HepG2 (cell line): Measurements from ENCODE around the gene HYAL2. TPM values are rescaled to one million over a fixed set of nuclear protein-coding genes. Genes with fewer than 3 reads are reported as not detected.

ENCODE experiments used
- BRF2 ChIP-seq: sonication (generic); formaldehyde crosslinking; IDR thresholded peaks from 2 replicates; pipeline ENCODE4 v1.8.1; 2022; ENCODE audit warnings: mild to moderate bottlenecking, missing genetic modification reagents
- CCAR2 ChIP-seq: fragments of 200-400 bp; formaldehyde crosslinking; optimal IDR thresholded peaks from 2 replicates; pipeline ENCODE3; 2018; ENCODE audit warnings: low read depth, mild to moderate bottlenecking, low read length, moderate library complexity
- FOSL1 ChIP-seq: sonication (generic); formaldehyde crosslinking; IDR thresholded peaks from 2 replicates; pipeline ENCODE4 v1.9.0; 2021; ENCODE audit warnings: missing genetic modification reagents, borderline replicate concordance
- GPN1 ChIP-seq: sonication (generic); formaldehyde crosslinking; IDR thresholded peaks from 2 replicates; pipeline ENCODE4 v1.5.1; 2020; ENCODE audit warnings: missing genetic modification reagents, borderline replicate concordance
- HDAC2 ChIP-seq: sonication (generic); formaldehyde crosslinking; IDR thresholded peaks from 2 replicates; pipeline ENCODE4 v1.4.0; 2020; ENCODE audit warnings: missing genetic modification reagents
- ISL2 ChIP-seq: sonication (generic); formaldehyde crosslinking; IDR thresholded peaks from 2 replicates; pipeline ENCODE4 v1.5.0; 2020; ENCODE audit warnings: missing genetic modification reagents
- MED1 ChIP-seq: sonication (generic); formaldehyde crosslinking; IDR thresholded peaks from 2 replicates; pipeline ENCODE4 v1.4.0; 2020; ENCODE audit warnings: missing genetic modification reagents
- RFX1 ChIP-seq: fragments of 450-650 bp; IDR thresholded peaks from 2 replicates; pipeline ENCODE4 v1.6.1; 2017
- RXRB ChIP-seq: IDR thresholded peaks from 2 replicates; pipeline ENCODE4 v1.6.1; 2016; ENCODE audit warnings: borderline replicate concordance, missing genetic modification reagents, missing compliant biosample characterization
- TEF ChIP-seq: sonication (generic); formaldehyde crosslinking; IDR thresholded peaks from 2 replicates; pipeline ENCODE4 v1.5.0; 2020; ENCODE audit warnings: missing genetic modification reagents
- ZNF12 ChIP-seq: sonication (generic); formaldehyde crosslinking; IDR thresholded peaks from 2 replicates; pipeline ENCODE4 v1.5.0; 2020; ENCODE audit warnings: missing genetic modification reagents
- ZNF746 ChIP-seq: sonication (generic); formaldehyde crosslinking; IDR thresholded peaks from 2 replicates; pipeline ENCODE4 v1.8.0; 2022; ENCODE audit warnings: mild to moderate bottlenecking, missing genetic modification reagents
- ZNF883 ChIP-seq: sonication (generic); formaldehyde crosslinking; IDR thresholded peaks from 2 replicates; pipeline ENCODE4 v1.5.1; 2020; ENCODE audit warnings: mild to moderate bottlenecking, missing genetic modification reagents; ENCODE audit errors: not compliant biosample characterization
- polyA plus RNA-seq, 8 experiments: library from polyadenylated mRNA; depleted of rRNA in 3 of 8; stranded (reverse) in 7 of 8; unstranded in 1 of 8; fragments of >200 nt; fragmentation: Illumina TruSeq in 4 of 8; extraction: Trizol in 4 of 8; gene quantifications; 2 replicates each; pipeline versions ENCODE4 v1.2.1 to v1.2.3, GENCODE V29; 2011 to 2016; ENCODE audit warnings: low read depth in 4 of 8, missing spikeins in 1 of 8, mixed read lengths in 1 of 8; ENCODE audit not compliant: insufficient read depth in 1 of 8
- total RNA-seq, 5 experiments: library from RNA; depleted of rRNA; stranded (reverse); fragments of >200 nt; fragmentation: Illumina TruSeq; extraction: Trizol; gene quantifications; 2 replicates each; pipeline ENCODE4 v1.2.3, GENCODE V29; 2016; ENCODE audit warnings: low read depth in 1 of 5
- TF ChIP-seq, protein P1 (sequence below), 2 experiments: fragments of 450-650 bp in 1 of 2; sonication (generic) in 1 of 2; formaldehyde crosslinking; IDR thresholded peaks; 2 replicates each; pipeline versions ENCODE4 v1.5.0 to v1.8.0; 2020 to 2022; ENCODE audit warnings: mild to moderate bottlenecking in 1 of 2, missing genetic modification reagents in 1 of 2
- TF ChIP-seq, protein P2 (sequence below): sonication (generic); formaldehyde crosslinking; IDR thresholded peaks from 2 replicates; pipeline ENCODE4 v1.5.1; 2020; ENCODE audit warnings: mild to moderate bottlenecking, moderate library complexity, missing genetic modification reagents
- TF ChIP-seq, protein P3 (sequence below): sonication (generic); formaldehyde crosslinking; IDR thresholded peaks from 2 replicates; pipeline ENCODE4 v1.8.1; 2023; ENCODE audit warnings: mild to moderate bottlenecking, moderate library complexity, missing genetic modification reagents
- TF ChIP-seq, protein P4 (sequence below): IDR thresholded peaks from 2 replicates; pipeline ENCODE4 v1.6.1; 2016; ENCODE audit warnings: missing compliant biosample characterization, missing genetic modification reagents, borderline replicate concordance
- TF ChIP-seq, protein P5 (sequence below): sonication (generic); formaldehyde crosslinking; IDR thresholded peaks from 2 replicates; pipeline ENCODE4 v1.5.0; 2020; ENCODE audit warnings: mild to moderate bottlenecking, low read depth, missing genetic modification reagents, borderline replicate concordance

HYAL2 gene
- total and polyA plus RNA-seq, 2 of the 13 experiments (the other 11 are each of a cell fraction or from before 2014, with no cell fraction given) = 76.2 to 102 TPM

DNA sequence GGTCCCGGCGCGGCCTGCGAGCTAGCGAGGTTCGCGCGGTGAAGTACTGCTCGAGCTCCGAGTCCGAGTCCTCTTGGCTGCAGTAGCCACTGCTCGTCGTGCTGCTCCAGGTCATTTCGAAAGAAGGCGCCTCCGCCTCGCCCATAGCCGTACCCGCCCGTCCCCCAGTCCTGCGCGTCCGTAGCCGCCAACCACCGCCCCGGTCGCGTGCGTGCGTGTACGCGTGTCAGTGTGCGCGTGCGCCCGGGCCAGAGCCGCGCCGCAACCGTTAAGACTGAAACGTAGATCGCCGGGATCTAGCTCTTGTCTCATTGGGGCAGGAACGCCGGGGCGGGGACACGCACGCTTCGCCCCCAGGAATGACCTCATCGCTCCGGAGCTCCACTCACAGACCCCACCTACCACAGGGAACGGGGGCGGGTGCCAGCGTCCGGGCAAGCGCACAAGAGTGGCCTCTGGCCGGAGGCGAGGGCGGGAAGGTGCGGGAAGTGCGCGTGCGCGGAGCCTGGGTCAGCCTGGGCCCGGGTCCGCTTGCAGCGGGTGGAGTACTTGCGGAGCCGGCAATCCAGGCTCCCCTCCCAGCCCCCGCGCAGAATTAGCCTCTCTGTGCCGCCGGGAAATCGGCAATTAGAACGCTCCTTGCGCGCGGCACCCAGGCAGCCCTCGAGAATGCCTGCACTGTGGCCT lies 14.8 kb upstream of the HYAL2 start (continued):
- TF ChIP-seq, protein P1, sequence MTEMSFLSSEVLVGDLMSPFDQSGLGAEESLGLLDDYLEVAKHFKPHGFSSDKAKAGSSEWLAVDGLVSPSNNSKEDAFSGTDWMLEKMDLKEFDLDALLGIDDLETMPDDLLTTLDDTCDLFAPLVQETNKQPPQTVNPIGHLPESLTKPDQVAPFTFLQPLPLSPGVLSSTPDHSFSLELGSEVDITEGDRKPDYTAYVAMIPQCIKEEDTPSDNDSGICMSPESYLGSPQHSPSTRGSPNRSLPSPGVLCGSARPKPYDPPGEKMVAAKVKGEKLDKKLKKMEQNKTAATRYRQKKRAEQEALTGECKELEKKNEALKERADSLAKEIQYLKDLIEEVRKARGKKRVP (CRISPR knock-in tag; IDR thresholded peaks at IDR 0.05) = peak in 1 of 2 experiments; percentile 15; a peak in 1 of 4 replicates
- TF ChIP-seq, protein P2, sequence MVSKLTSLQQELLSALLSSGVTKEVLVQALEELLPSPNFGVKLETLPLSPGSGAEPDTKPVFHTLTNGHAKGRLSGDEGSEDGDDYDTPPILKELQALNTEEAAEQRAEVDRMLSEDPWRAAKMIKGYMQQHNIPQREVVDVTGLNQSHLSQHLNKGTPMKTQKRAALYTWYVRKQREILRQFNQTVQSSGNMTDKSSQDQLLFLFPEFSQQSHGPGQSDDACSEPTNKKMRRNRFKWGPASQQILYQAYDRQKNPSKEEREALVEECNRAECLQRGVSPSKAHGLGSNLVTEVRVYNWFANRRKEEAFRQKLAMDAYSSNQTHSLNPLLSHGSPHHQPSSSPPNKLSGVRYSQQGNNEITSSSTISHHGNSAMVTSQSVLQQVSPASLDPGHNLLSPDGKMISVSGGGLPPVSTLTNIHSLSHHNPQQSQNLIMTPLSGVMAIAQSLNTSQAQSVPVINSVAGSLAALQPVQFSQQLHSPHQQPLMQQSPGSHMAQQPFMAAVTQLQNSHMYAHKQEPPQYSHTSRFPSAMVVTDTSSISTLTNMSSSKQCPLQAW (CRISPR knock-in tag) = peak; percentile 67
- TF ChIP-seq, protein P3, sequence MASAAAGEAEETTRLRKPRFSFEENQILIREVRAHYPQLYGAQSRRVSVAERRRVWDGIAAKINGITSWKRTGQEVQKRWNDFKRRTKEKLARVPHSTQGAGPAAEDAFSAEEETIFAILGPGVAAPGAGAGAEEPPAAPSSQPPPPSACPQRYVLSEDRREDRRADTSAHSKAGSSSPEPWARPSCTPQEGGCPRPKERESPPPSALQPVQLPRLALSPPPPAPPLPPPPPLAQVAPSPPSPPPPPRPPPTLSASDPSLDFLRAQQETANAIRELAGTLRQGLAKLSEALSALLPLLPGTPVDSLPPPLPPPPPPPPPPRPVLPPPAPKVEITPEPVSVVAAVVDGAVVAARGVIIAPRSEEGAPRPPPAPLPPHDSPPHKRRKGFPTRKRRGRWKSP (CRISPR knock-in tag) = peak; percentile 78; the same call in 1 of the 2 replicates
- TF ChIP-seq CCAR2 (no peak), FOSL1 (CRISPR knock-in tag) (no peak), ZNF746 (CRISPR knock-in tag) (peak; percentile 40; the same call in 1 of the 2 replicates), GPN1 (CRISPR knock-in tag) (0 out of 2 replicates have a peak, but pooled peaks have one; percentile 4), MED1 (CRISPR knock-in tag) (peak; percentile 81), ISL2 (CRISPR knock-in tag) (0 out of 2 replicates have a peak, but pooled peaks have one; percentile 13), RXRB (CRISPR knock-in tag) (peak; percentile 40; the same call in 1 of the 2 replicates), HDAC2 (CRISPR knock-in tag) (peak; percentile 61; the same call in 1 of the 2 replicates), BRF2 (0 out of 2 replicates have a peak, but pooled peaks have one; percentile 71), RFX1 (no peak), TEF (CRISPR knock-in tag) (0 out of 2 replicates have a peak, but pooled peaks have one; percentile 20), ZNF12 (no peak), ZNF883 (peak; percentile 59)
- TF ChIP-seq, protein P4, sequence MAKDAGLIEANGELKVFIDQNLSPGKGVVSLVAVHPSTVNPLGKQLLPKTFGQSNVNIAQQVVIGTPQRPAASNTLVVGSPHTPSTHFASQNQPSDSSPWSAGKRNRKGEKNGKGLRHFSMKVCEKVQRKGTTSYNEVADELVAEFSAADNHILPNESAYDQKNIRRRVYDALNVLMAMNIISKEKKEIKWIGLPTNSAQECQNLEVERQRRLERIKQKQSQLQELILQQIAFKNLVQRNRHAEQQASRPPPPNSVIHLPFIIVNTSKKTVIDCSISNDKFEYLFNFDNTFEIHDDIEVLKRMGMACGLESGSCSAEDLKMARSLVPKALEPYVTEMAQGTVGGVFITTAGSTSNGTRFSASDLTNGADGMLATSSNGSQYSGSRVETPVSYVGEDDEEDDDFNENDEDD = peak; percentile 86
- TF ChIP-seq, protein P5, sequence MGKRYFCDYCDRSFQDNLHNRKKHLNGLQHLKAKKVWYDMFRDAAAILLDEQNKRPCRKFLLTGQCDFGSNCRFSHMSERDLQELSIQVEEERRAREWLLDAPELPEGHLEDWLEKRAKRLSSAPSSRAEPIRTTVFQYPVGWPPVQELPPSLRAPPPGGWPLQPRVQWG (CRISPR knock-in tag) = no peak
